Measurements from ENCODE around the gene OSBPL1A. TPM values are rescaled to one million over a fixed set of nuclear protein-coding genes. Genes with fewer than 3 reads are reported as not detected.

The OSBPL1A gene
- total RNA-seq, 2 donors from 2014 or later: 29.7 to 36.9 TPM

DNA sequence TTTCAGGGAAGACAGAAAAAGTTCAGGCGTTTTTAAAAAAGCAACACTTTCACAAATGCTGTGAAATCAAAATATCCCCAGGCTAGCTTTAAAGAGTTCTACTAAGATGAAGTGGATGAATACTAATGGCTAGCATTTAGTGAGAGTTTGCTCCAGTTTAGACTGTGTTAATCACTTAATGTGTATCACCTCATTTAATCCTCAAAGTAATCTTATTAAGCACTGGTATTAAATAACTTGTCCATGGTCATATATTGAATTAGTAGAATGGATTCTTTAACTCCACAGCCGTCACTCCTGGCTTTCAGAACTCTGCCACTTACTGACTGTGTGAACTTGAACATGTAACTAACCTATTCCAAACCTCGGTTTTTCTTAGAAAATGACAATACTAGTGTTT lies 192.7 kb downstream of the OSBPL1A start:
- peaks cover 9% of the 10 kb centered on the region for H3K4me1 Mint-ChIP-seq
- TF ChIP-seq, protein P1, sequence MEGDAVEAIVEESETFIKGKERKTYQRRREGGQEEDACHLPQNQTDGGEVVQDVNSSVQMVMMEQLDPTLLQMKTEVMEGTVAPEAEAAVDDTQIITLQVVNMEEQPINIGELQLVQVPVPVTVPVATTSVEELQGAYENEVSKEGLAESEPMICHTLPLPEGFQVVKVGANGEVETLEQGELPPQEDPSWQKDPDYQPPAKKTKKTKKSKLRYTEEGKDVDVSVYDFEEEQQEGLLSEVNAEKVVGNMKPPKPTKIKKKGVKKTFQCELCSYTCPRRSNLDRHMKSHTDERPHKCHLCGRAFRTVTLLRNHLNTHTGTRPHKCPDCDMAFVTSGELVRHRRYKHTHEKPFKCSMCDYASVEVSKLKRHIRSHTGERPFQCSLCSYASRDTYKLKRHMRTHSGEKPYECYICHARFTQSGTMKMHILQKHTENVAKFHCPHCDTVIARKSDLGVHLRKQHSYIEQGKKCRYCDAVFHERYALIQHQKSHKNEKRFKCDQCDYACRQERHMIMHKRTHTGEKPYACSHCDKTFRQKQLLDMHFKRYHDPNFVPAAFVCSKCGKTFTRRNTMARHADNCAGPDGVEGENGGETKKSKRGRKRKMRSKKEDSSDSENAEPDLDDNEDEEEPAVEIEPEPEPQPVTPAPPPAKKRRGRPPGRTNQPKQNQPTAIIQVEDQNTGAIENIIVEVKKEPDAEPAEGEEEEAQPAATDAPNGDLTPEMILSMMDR (conservative IDR thresholded peaks at IDR 0.05): no peak
- H3K27me3 Mint-ChIP-seq (ENCODE audit: insufficient read depth): no peaks in the 10 kb centered on the region
- no peak overlapping the region for H3K4me3 Mint-ChIP-seq
- no peak overlapping the region for H3K27ac Mint-ChIP-seq
- DNase-seq: no peak
- no peak overlapping the region for H3K4me3 ChIP-seq (ENCODE audit: low read length)
- no peak overlapping the region for H3K9ac ChIP-seq (ENCODE audit: extremely low read depth, low read length, poor library complexity, severe bottlenecking)
- no peaks in the 10 kb centered on the region for H3K27me3 ChIP-seq (ENCODE audit: control insufficient read depth, insufficient read depth, low read length, poor library complexity, severe bottlenecking)
- H3K9me3 ChIP-seq (ENCODE audit: control insufficient read depth, low read length): no peaks in the 10 kb centered on the region
- no peaks in the 10 kb centered on the region for H3K36me3 Mint-ChIP-seq (ENCODE audit: low read depth)
- no peaks in the 10 kb centered on the region for H3K36me3 ChIP-seq (ENCODE audit: control insufficient read depth, insufficient read depth, low read length)
- H3K4me1 ChIP-seq (ENCODE audit: control insufficient read depth, insufficient read depth, low read length): no peaks in the 10 kb centered on the region
- no peaks in the 10 kb centered on the region for H3K9me3 Mint-ChIP-seq
- 82 to 100% methylated on average over 1 to 3 of the region's 3 CpGs for WGBS, 2 experiments (ENCODE audit: insufficient coverage in 1 of 2, insufficient read length in 1 of 2)
- H3K27ac ChIP-seq (ENCODE audit: low read depth, low read length): no peak overlapping the region

DNA sequence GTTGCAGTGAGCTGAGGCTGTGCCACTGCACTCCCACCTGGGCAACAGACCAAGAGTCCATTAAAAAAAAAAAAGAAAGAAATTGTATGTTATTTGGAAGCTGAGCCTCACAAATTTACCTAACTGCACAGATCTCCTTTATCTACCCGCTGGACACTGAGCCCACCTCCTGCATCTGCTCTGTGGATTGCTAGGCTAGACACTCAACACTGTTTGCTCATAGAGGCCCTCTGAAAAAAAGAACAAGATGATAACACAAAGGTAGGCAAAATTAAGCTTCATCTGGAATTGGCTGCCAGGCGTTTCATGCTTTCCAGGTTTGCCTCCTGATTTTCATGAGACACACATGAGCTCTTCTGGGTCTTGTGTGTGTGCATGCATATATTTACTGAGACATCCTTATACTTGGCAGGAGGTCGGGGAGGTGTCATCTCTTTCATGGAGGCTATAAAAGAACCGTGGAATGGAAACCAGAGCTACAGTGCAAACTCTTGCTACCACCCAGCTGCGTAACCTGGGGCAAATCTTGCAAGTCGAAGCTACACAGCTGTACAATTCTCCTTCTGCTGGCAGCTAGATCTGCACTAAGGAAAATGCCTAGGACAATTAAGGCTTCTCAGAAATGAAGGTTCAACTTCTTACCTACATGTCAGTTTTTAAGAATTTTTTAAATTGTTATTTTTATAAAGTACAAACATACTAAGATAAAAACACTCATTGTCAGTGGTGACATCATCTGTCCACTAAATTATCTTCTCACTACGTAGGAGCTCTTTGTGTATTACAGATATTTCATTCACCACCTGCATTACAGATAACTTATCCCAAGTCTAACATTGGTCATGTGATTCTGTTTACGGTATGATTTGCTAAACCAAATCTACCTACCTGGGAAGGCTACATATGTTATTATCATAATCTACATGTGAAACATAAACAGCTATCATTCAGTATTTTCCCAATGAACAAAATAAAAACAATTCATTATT lies 195.6 kb downstream of the OSBPL1A start:
- TF ChIP-seq, protein P1 (conservative IDR thresholded peaks at IDR 0.05): no peak
- no peaks in the 10 kb centered on the region for H3K9me3 Mint-ChIP-seq
- Histone ChIP-seq H3K4me1 (ENCODE audit: control insufficient read depth, insufficient read depth, low read length) (no peaks in the 10 kb centered on the region), H3K36me3 (ENCODE audit: control insufficient read depth, insufficient read depth, low read length) (no peaks in the 10 kb centered on the region), H3K9me3 (ENCODE audit: control insufficient read depth, low read length) (no peaks in the 10 kb centered on the region), H3K4me3 (ENCODE audit: low read length) (no peak overlapping the region), H3K9ac (ENCODE audit: extremely low read depth, low read length, poor library complexity, severe bottlenecking) (no peak overlapping the region), H3K27ac (ENCODE audit: low read depth, low read length) (no peak overlapping the region), H3K27me3 (ENCODE audit: control insufficient read depth, insufficient read depth, low read length, poor library complexity, severe bottlenecking) (no peaks in the 10 kb centered on the region)
- no peak for DNase-seq
- H3K4me3 Mint-ChIP-seq: no peak overlapping the region
- H3K27me3 Mint-ChIP-seq (ENCODE audit: insufficient read depth): no peaks in the 10 kb centered on the region
- no peak overlapping the region for H3K27ac Mint-ChIP-seq
- 92 to 94% methylated on average over 7 to 8 of the region's 8 CpGs for WGBS, 2 experiments (ENCODE audit: insufficient coverage in 1 of 2, insufficient read length in 1 of 2)
- peaks cover 2% of the 10 kb centered on the region for H3K4me1 Mint-ChIP-seq
- no peaks in the 10 kb centered on the region for H3K36me3 Mint-ChIP-seq (ENCODE audit: low read depth)

DNA sequence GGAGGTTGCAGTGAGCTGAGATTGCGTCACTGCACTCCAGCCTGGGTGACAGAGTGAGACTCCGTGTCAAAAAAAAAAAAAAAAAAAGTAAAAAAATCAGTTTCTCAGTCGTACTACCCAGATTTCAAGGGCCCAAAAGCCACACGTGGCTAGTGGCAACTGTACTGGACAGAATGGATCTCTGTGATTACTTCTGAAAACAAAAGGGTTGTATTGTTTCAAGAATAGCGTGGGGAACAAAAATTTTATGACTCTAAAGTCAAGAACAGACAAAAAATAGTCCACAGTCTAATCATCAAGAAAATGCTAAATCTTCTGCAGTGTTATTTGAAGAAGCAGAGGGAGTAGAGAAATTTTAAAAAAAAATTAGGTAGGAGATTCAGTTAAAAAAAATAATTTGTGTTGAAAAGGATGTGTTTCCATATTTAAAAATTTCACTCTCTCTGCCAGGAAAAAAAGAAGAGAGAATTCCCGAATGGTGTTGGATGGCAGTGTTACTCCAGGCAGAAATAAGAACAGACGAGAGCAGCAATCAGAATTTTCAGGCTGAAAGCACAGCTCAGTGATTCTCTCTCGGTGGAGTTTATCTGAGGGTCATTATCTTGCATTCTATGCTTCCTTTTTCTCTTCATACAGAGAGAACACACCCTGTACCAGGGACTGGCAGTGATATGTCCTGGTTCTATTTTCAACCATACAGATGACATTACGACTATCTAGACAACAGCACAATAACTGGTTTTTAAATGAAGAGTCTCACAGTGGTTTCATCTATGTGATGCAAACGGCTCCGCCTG lies 196.9 kb downstream of the OSBPL1A start:
- Mint-ChIP-seq H3K4me1 (peaks cover 2% of the 10 kb centered on the region), H3K9me3 (no peaks in the 10 kb centered on the region), H3K4me3 (no peak overlapping the region), H3K36me3 (ENCODE audit: low read depth) (no peaks in the 10 kb centered on the region), H3K27me3 (ENCODE audit: insufficient read depth) (no peaks in the 10 kb centered on the region), H3K27ac (no peak overlapping the region)
- no peak for DNase-seq
- H3K9me3 ChIP-seq (ENCODE audit: control insufficient read depth, low read length): no peaks in the 10 kb centered on the region
- 88 to 95% methylated on average over 7 to 10 of the region's 11 CpGs for WGBS, 2 experiments (ENCODE audit: insufficient coverage in 1 of 2, insufficient read length in 1 of 2)
- TF ChIP-seq, protein P1 (conservative IDR thresholded peaks at IDR 0.05): no peak
- no peaks in the 10 kb centered on the region for H3K27me3 ChIP-seq (ENCODE audit: control insufficient read depth, insufficient read depth, low read length, poor library complexity, severe bottlenecking)
- no peak overlapping the region for H3K27ac ChIP-seq (ENCODE audit: low read depth, low read length)
- no peak overlapping the region for H3K4me3 ChIP-seq (ENCODE audit: low read length)
- H3K4me1 ChIP-seq (ENCODE audit: control insufficient read depth, insufficient read depth, low read length): no peaks in the 10 kb centered on the region
- H3K9ac ChIP-seq (ENCODE audit: extremely low read depth, low read length, poor library complexity, severe bottlenecking): no peak overlapping the region
- H3K36me3 ChIP-seq (ENCODE audit: control insufficient read depth, insufficient read depth, low read length): no peaks in the 10 kb centered on the region
